Panc1 (cell line): ENCODE measurements around the gene MRRF. TPM values are rescaled to one million over a fixed set of nuclear protein-coding genes. Genes with fewer than 3 reads are reported as not detected.

Experiments
- ATAC-seq: fragments of 200-7000 bp; cut with Tn5 transposase; 2 replicates; pipeline ENCODE4 v1.9.1; 2020; ENCODE audit warnings: mild to moderate bottlenecking, moderate library complexity
- BruUV-seq: library from RNA; stranded (reverse); fragments of 400-500 nt; replicated peaks from 2 replicates; lab custom pipeline; 2021; lab: Mats Ljungman, UMichigan
- CTCF ChIA-PET: fragments of 300-600 bp; sonication (Branson Sonifier 250); formaldehyde crosslinking; loops from one replicate; lab custom pipeline; 2022; ENCODE audit warnings: antibody characterized with exemption; lab: Charles Lee
- POLR2A ChIA-PET: fragments of 300-600 bp; sonication (Branson Sonifier 250); formaldehyde crosslinking; loops from one replicate; lab custom pipeline; 2022; ENCODE audit warnings: antibody characterized with exemption; lab: Charles Lee
- DNase-seq: peaks from one replicate; pipeline ENCODE4 v3.0.0-alpha.2; 2010; ENCODE audit warnings: low read depth, low spot score
- H3K27ac ChIP-seq: 2 replicates; pipeline ENCODE4 v1.5.1; 2011; ENCODE audit warnings: mild to moderate bottlenecking, low read length, inconsistent platforms
- H3K27me3 ChIP-seq: fragments of 200-500 bp; sonication (Bioruptor generic); 2 replicates; pipeline ENCODE4 v1.6.0; 2014; ENCODE audit warnings: low read length, inconsistent platforms; ENCODE audit not compliant: control insufficient read depth, insufficient read depth
- H3K36me3 ChIP-seq: fragments of 200-500 bp; sonication (Bioruptor generic); 2 replicates; pipeline ENCODE4 v1.5.1; 2014; ENCODE audit warnings: inconsistent platforms, mild to moderate bottlenecking, low read length, moderate library complexity; ENCODE audit not compliant: control insufficient read depth, insufficient read depth
- H3K4me1 ChIP-seq: 2 replicates; pipeline ENCODE4 v1.5.1; 2011; ENCODE audit warnings: inconsistent platforms, mild to moderate bottlenecking, low read length, moderate library complexity; ENCODE audit not compliant: control insufficient read depth, insufficient read depth
- H3K4me3 ChIP-seq, 2 experiments: 2 replicates each; pipeline ENCODE4 v1.5.1; 2011 to 2012; ENCODE audit warnings: low read depth in 2 of 2, low read length in 2 of 2, mild to moderate bottlenecking in 2 of 2, inconsistent platforms in 1 of 2, moderate library complexity in 1 of 2
- H3K9me3 ChIP-seq: fragments of 200-500 bp; sonication (Bioruptor generic); 2 replicates; pipeline ENCODE4 v1.5.1; 2014; ENCODE audit warnings: low read depth, mild to moderate bottlenecking, inconsistent platforms, low read length, moderate library complexity; ENCODE audit not compliant: control insufficient read depth, insufficient read depth
- POLR2AphosphoS5 ChIP-seq: IDR thresholded peaks from 2 replicates; pipeline ENCODE4 v1.6.1; 2012; ENCODE audit warnings: mild to moderate bottlenecking, low read depth, low read length, moderate library complexity
- SIN3A ChIP-seq: IDR thresholded peaks from 2 replicates; pipeline ENCODE4 v1.6.1; 2012; ENCODE audit warnings: low read depth, mild to moderate bottlenecking, low read length, moderate library complexity, borderline replicate concordance; ENCODE audit not compliant: insufficient read depth
- TCF7L2 ChIP-seq: IDR thresholded peaks from 2 replicates; pipeline ENCODE4 v1.6.1; 2011; ENCODE audit warnings: mild to moderate bottlenecking, low read depth, low read length, inconsistent platforms
- in situ Hi-C: cut with HindIII; loops from 2 replicates; pipeline ENCODE4 v1.10.0; 2016; ENCODE audit warnings: low sequenced_read_pairs, low pct_unique_long_range_greater_than_20kb
- intact Hi-C: fragments of 100-400 bp; cut with micrococcal nuclease; formaldehyde crosslinking; loops from one replicate; pipeline ENCODE4 v1.10.0; 2022; ENCODE audit not compliant: unreplicated experiment
- total RNA-seq: library from RNA; stranded (reverse); gene quantifications from one replicate; pipeline ENCODE4 v1.2.1, GENCODE V29; 2021; ENCODE audit not compliant: unreplicated experiment
- TF ChIP-seq, protein P1 (sequence below), 2 experiments: IDR thresholded peaks; 2 replicates each; pipeline ENCODE4 v1.6.1; 2011 to 2012; ENCODE audit warnings: low read depth in 2 of 2, control low read depth in 1 of 2, low read length in 1 of 2, mild to moderate bottlenecking in 1 of 2, moderate library complexity in 1 of 2; ENCODE audit not compliant: insufficient read depth in 1 of 2
- TF ChIP-seq, protein P2 (sequence below): fragments of 450-650 bp; IDR thresholded peaks from 2 replicates; pipeline ENCODE4 v1.5.1; 2017; ENCODE audit warnings: mild to moderate bottlenecking

The MRRF gene
- total RNA-seq, 1 experiment from 2014 or later: 28.4 TPM

DNA sequence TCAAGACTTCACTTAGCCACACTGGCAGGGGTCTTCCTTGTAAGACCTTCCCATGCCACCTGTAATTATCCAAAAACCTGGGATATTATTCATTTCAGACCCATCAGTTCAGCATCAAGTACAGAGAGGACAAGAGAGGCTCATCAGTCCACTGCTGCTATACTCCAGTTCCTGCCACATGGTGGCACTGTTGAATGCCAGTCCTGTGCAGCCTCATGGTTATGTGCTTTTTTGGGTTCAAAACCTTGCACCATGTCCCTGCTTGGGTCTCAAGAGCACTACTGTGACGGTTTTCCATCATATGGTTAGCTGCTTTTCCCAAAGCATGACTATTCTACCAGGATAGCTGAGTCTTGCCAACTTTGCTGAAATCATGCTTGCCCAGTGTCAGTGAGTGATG lies 114.7 kb downstream of the MRRF start:
- Histone ChIP-seq H3K27ac (no peak overlapping the region), H3K27me3 (no peaks in the 10 kb centered on the region), H3K36me3 (no peaks in the 10 kb centered on the region), H3K9me3 (no peaks in the 10 kb centered on the region), H3K4me1 (peaks cover 6% of the 10 kb centered on the region; the same call in 1 of the 2 replicates), H3K4me3 (no peak overlapping the region)
- no TSS peak for BruUV-seq
- ATAC-seq: no peak
- POLR2A ChIA-PET: no interaction called here
- in situ Hi-C loops: no loop called here
- CTCF ChIA-PET: no interaction called here
- no peak for DNase-seq
- intact Hi-C loops: no loop called here
- TF ChIP-seq, protein P1, sequence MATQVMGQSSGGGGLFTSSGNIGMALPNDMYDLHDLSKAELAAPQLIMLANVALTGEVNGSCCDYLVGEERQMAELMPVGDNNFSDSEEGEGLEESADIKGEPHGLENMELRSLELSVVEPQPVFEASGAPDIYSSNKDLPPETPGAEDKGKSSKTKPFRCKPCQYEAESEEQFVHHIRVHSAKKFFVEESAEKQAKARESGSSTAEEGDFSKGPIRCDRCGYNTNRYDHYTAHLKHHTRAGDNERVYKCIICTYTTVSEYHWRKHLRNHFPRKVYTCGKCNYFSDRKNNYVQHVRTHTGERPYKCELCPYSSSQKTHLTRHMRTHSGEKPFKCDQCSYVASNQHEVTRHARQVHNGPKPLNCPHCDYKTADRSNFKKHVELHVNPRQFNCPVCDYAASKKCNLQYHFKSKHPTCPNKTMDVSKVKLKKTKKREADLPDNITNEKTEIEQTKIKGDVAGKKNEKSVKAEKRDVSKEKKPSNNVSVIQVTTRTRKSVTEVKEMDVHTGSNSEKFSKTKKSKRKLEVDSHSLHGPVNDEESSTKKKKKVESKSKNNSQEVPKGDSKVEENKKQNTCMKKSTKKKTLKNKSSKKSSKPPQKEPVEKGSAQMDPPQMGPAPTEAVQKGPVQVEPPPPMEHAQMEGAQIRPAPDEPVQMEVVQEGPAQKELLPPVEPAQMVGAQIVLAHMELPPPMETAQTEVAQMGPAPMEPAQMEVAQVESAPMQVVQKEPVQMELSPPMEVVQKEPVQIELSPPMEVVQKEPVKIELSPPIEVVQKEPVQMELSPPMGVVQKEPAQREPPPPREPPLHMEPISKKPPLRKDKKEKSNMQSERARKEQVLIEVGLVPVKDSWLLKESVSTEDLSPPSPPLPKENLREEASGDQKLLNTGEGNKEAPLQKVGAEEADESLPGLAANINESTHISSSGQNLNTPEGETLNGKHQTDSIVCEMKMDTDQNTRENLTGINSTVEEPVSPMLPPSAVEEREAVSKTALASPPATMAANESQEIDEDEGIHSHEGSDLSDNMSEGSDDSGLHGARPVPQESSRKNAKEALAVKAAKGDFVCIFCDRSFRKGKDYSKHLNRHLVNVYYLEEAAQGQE (IDR thresholded peaks at IDR 0.05; ENCODE audit: insufficient read depth in 1 of 2, low read depth in 2 of 2, low read length in 1 of 2): no peak
- TF ChIP-seq TCF7L2: no peak
- TF ChIP-seq, protein P2, sequence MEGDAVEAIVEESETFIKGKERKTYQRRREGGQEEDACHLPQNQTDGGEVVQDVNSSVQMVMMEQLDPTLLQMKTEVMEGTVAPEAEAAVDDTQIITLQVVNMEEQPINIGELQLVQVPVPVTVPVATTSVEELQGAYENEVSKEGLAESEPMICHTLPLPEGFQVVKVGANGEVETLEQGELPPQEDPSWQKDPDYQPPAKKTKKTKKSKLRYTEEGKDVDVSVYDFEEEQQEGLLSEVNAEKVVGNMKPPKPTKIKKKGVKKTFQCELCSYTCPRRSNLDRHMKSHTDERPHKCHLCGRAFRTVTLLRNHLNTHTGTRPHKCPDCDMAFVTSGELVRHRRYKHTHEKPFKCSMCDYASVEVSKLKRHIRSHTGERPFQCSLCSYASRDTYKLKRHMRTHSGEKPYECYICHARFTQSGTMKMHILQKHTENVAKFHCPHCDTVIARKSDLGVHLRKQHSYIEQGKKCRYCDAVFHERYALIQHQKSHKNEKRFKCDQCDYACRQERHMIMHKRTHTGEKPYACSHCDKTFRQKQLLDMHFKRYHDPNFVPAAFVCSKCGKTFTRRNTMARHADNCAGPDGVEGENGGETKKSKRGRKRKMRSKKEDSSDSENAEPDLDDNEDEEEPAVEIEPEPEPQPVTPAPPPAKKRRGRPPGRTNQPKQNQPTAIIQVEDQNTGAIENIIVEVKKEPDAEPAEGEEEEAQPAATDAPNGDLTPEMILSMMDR: no peak; the same call in 1 of the 2 replicates
- TF ChIP-seq POLR2AphosphoS5: no peak
- no peak for TF ChIP-seq SIN3A

DNA sequence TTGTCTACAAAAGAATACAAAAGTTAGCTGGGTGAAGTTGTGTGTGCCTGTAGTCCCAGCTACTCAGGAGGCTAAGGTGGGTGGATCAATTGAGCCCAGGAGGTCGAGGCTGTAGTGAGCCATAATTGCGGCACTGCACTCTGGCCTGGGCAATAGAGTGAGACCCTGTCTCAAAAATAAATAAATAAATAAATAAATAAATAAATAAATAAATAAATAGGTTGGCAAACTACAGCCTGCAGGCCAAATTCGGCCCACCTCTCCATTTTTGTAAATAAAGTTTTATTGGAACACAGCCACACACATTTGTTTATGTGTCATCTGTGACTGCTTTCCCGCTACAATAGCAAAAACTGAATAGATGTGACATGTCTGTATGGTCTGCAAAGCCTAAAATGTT lies 115.6 kb downstream of the MRRF start:
- no peaks in the 10 kb centered on the region for H3K9me3 ChIP-seq
- intact Hi-C loops (no loop called here), in situ Hi-C loops (no loop called here)
- no peaks in the 10 kb centered on the region for H3K36me3 ChIP-seq
- DNase-seq (no peak), ATAC-seq (no peak)
- ChIA-PET POLR2A (no interaction called here), CTCF (no interaction called here)
- H3K27ac ChIP-seq: no peak overlapping the region
- H3K27me3 ChIP-seq: no peaks in the 10 kb centered on the region
- no peak overlapping the region for H3K4me3 ChIP-seq
- BruUV-seq: no TSS peak
- TF ChIP-seq TCF7L2: no peak
- TF ChIP-seq, protein P1 (IDR thresholded peaks at IDR 0.05; ENCODE audit: insufficient read depth in 1 of 2, low read depth in 2 of 2, low read length in 1 of 2): no peak
- peaks cover 6% of the 10 kb centered on the region; the same call in 1 of the 2 replicates for H3K4me1 ChIP-seq

Other genes with a start within 250 kb of the MRRF start
- 1.1 TPM for gene TTLL11, start 171.6 kb upstream of the MRRF start, total RNA-seq
- gene NDUFA8, start 105.1 kb upstream of the MRRF start, total RNA-seq: 55.5 TPM
- gene MORN5, start 105.0 kb upstream of the MRRF start, total RNA-seq: not detected
- 0.62 TPM for gene LHX6, start 35.9 kb upstream of the MRRF start, total RNA-seq
- 19.2 TPM for gene RBM18, start within 50 bp of the MRRF start, total RNA-seq
- gene PTGS1, start 106.1 kb downstream of the MRRF start, total RNA-seq: 61.2 TPM
- not detected for gene OR1J1, start 213.0 kb downstream of the MRRF start, total RNA-seq
- not detected for gene OR1J2, start 245.9 kb downstream of the MRRF start, total RNA-seq